ENCODE data around the gene ZFAND2A.

DNA sequence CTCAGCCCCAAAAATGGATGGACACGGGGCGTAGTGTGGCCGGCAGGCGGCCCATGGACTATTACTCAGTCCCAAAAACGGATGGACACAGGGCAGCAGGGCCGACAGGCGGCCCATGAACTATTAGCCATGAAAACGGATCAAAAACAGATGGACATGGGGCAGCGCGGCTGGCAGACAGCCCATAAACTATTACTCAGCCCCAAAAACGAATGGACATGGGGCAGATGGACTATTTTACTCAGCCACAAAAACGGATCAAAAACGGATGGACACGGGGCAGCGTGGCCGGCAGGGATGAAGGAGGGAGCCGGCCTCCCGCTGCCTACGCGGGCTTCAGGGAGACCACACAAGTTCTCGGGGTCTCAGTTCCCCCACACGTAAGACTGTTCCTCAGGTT is 39.2 kb downstream of the ZFAND2A start:
- TF ChIP-seq, protein P1, sequence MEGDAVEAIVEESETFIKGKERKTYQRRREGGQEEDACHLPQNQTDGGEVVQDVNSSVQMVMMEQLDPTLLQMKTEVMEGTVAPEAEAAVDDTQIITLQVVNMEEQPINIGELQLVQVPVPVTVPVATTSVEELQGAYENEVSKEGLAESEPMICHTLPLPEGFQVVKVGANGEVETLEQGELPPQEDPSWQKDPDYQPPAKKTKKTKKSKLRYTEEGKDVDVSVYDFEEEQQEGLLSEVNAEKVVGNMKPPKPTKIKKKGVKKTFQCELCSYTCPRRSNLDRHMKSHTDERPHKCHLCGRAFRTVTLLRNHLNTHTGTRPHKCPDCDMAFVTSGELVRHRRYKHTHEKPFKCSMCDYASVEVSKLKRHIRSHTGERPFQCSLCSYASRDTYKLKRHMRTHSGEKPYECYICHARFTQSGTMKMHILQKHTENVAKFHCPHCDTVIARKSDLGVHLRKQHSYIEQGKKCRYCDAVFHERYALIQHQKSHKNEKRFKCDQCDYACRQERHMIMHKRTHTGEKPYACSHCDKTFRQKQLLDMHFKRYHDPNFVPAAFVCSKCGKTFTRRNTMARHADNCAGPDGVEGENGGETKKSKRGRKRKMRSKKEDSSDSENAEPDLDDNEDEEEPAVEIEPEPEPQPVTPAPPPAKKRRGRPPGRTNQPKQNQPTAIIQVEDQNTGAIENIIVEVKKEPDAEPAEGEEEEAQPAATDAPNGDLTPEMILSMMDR (IDR thresholded peaks at IDR 0.05) = no peak
- TF ChIP-seq POLR2A (IDR thresholded peaks at IDR 0.05) = no peak
